Transverse colon (tissue), 4 donors: ENCODE results near the gene PRPSAP1. TPM values are rescaled to one million over a fixed set of nuclear protein-coding genes. Genes with fewer than 3 reads are reported as not detected.
A peak's percentile ranks its signal among the peaks of the same experiment; 100 is the strongest.

ENCODE experiments used
- DNase-seq: peaks from one replicate; pipeline ENCODE4 v3.0.0-alpha.2; 2019
- H3K27ac ChIP-seq, 4 donors: fragments of 200-600 bp; sonication (generic); 2 replicates each; pipeline ENCODE4 v1.5.1; 2016 to 2018; ENCODE audit warnings: inconsistent platforms in 4 of 4
- H3K27me3 ChIP-seq: fragments of 200-600 bp; sonication (generic); 2 replicates; pipeline ENCODE4 v1.5.1; 2017; ENCODE audit warnings: inconsistent platforms
- H3K36me3 ChIP-seq, 4 donors: fragments of 200-600 bp; sonication (generic); 2 replicates each; pipeline ENCODE4 v1.5.1; 2017 to 2019; ENCODE audit warnings: inconsistent platforms in 4 of 4
- H3K4me1 ChIP-seq, 4 donors: fragments of 200-600 bp; sonication (generic); 2 replicates each; pipeline ENCODE4 v1.5.1; 2017 to 2020; ENCODE audit warnings: inconsistent platforms in 4 of 4
- H3K4me3 ChIP-seq, 4 donors: fragments of 200-600 bp; sonication (generic); 1 replicate in 1 of 4; 2 replicates in 3 of 4; pipeline versions ENCODE4 v1.5.1 to v1.6.1; 2017 to 2019; ENCODE audit warnings: inconsistent platforms in 4 of 4
- H3K9me3 ChIP-seq, 2 donors: fragments of 200-600 bp; sonication (generic); 2 replicates each; pipeline ENCODE4 v1.5.1; 2017 to 2019; ENCODE audit warnings: inconsistent platforms in 2 of 2
- EP300 ChIP-seq: sonication (generic); formaldehyde crosslinking; IDR thresholded peaks from one replicate; pipeline ENCODE4 v1.6.1; 2017; ENCODE audit warnings: antibody characterized with exemption, low read depth
- POLR2A ChIP-seq: fragments of 450-650 bp; IDR thresholded peaks from one replicate; pipeline ENCODE4 v1.6.1; 2016; ENCODE audit warnings: antibody characterized with exemption, mild to moderate bottlenecking, moderate library complexity
- POLR2AphosphoS5 ChIP-seq, 3 donors: sonication (generic); formaldehyde crosslinking; IDR thresholded peaks; one replicate each; pipeline ENCODE4 v1.6.1; 2016; ENCODE audit warnings: antibody characterized with exemption in 3 of 3
- WGBS, 2 donors: methylation state at CpG; one replicate each; pipeline ENCODE4 v1.1.5; 2018; ENCODE audit warnings: low coverage in 1 of 2; 5-methylcytosine and 5-hydroxymethylcytosine counted together
- in situ Hi-C, 4 donors: fragments of 200-750 bp; cut with MboI; loops; one replicate each; pipeline versions ENCODE4 v1.15.0 to v1.15.1; 2017; ENCODE audit warnings: low sequenced_read_pairs in 3 of 4, low pct_ligation_motif_present in 1 of 4, low pct_unique_long_range_greater_than_20kb in 1 of 4
- intact Hi-C: fragments of 100-400 bp; cut with DNase I; formaldehyde crosslinking; loops from one replicate; pipeline ENCODE4 v1.15.1; 2023; ENCODE audit warnings: low total_unique reads
- total RNA-seq, 4 donors: library from RNA; depleted of rRNA; stranded (reverse); fragments of >200 nt; gene quantifications; one replicate each; pipeline ENCODE4 v1.1.0, GENCODE V29; 2016
- TF ChIP-seq, protein P1 (sequence below), 5 experiments: fragments of 200-600 bp in 3 of 5; fragments of 450-650 bp in 2 of 5; sonication (generic) in 3 of 5; IDR thresholded peaks; 1 replicate in 2 of 5; 2 replicates in 3 of 5; pipeline ENCODE4 v1.5.1; 2016 to 2017; ENCODE audit warnings: antibody characterized with exemption in 5 of 5, inconsistent platforms in 3 of 5, mild to moderate bottlenecking in 2 of 5, moderate library complexity in 1 of 5

Gene PRPSAP1
- total RNA-seq, 4 donors from 2014 or later: 50.1 to 147 (median 96.7) TPM

DNA sequence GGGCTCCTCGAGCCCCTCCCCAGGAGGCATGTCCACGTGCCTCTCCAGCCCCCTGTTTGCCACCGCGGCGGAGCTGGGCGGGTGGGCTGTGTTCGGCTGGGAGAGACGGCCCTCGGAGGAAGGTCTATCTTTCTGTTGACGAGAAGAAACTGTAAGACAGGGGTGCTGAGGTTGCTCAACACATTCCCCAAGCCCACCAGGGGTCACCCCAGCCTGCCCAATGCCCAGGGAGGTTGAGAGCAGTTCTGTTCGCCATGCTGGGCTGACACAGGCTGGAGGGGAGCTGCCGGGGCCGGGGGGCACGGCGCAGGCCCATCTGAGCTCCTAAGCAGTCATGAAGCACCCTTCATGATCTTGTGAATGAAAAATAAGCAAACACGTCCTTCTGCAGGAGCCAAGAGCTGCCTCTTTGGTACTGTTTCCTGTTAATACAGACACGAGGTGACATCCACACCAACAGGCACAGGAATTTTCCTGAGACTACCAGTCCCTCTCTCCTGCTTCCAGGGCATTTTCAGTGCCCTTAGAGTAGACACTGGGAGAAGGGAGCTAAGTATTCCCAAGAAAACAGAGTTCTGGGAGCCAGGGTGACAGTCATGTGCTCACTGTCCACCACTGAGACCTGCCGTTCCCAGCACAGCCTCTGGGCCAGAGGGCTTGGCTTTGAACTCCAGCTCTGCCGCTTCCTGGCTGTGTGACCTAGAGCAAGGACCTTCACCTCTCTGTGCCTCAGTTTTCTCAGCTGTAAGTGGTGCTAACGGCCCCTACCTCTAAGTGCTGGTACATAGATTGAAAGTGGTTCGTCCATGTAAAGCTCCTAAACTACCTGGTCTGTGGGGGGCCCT is 79.4 kb downstream of the PRPSAP1 start:
- in situ Hi-C loops (no loop called here), intact Hi-C loops (loop anchor here (5.0 kb wide), 1 partner anchor 92 kb away; no protein-coding TSS in a partner anchor)
- 75% methylated on average over 21 of the region's 21 CpGs; no CpG with 5 or more reads in 1 of the 2 donors for WGBS, 2 donors
- no peaks in the 10 kb centered on the region for H3K9me3 ChIP-seq
- DNase-seq: no peak
- H3K27me3 ChIP-seq: no peaks in the 10 kb centered on the region
- peaks cover 0 to 14% (median 0%) of the 10 kb centered on the region in 4 donors for H3K36me3 ChIP-seq
- H3K27ac ChIP-seq: no peak overlapping the region
- TF ChIP-seq POLR2AphosphoS5 (IDR thresholded peaks at IDR 0.05): no peak
- no peak for TF ChIP-seq POLR2A
- no peak for TF ChIP-seq EP300
- TF ChIP-seq, protein P1, sequence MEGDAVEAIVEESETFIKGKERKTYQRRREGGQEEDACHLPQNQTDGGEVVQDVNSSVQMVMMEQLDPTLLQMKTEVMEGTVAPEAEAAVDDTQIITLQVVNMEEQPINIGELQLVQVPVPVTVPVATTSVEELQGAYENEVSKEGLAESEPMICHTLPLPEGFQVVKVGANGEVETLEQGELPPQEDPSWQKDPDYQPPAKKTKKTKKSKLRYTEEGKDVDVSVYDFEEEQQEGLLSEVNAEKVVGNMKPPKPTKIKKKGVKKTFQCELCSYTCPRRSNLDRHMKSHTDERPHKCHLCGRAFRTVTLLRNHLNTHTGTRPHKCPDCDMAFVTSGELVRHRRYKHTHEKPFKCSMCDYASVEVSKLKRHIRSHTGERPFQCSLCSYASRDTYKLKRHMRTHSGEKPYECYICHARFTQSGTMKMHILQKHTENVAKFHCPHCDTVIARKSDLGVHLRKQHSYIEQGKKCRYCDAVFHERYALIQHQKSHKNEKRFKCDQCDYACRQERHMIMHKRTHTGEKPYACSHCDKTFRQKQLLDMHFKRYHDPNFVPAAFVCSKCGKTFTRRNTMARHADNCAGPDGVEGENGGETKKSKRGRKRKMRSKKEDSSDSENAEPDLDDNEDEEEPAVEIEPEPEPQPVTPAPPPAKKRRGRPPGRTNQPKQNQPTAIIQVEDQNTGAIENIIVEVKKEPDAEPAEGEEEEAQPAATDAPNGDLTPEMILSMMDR (IDR thresholded peaks at IDR 0.05): no peak
- H3K4me1 ChIP-seq: peaks cover 22 to 42% (median 37%) of the 10 kb centered on the region in 4 donors
- no peak overlapping the region for H3K4me3 ChIP-seq

DNA sequence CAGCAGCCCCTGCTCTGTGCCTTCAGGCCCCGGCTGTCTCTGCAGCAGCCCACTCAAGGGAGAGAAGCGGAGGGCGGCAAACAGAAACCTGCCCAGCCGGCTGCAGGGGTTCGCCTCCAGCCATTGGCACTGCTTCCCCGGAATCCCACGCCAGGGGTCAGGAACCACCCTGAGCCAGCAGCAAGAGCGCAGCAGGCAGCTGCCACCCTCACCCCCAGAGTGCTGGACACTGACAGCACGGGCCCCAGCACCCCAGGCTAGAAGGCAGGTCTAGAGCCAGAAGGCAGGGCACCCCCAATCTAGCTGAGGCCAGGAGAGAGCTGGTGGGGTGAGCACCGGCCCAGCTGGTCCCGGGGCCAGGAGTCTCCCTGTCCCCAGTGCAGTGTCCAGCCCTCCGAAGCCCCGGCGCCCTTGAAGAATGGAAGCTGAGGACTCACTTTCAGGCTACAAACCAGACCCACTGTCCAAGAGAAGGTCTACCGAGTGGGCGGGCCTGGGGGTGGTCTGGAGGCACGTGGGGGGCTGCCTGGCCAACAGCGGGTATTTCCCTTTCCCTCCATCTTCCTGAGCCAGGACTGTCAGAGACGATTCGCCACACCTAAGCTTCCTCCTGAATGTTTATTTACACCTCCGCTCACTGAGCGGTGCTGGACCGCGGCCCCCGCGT is 80.1 kb downstream of the PRPSAP1 start:
- TF ChIP-seq EP300 (no peak), POLR2AphosphoS5 (IDR thresholded peaks at IDR 0.05) (no peak), POLR2A (no peak)
- TF ChIP-seq, protein P1 (IDR thresholded peaks at IDR 0.05): no peak
- 75% methylated on average over 22 of the region's 26 CpGs; no CpG with 5 or more reads in 1 of the 2 donors for WGBS, 2 donors
- in situ Hi-C loops: no loop called here
- Histone ChIP-seq H3K27me3 (no peaks in the 10 kb centered on the region), H3K9me3 (no peaks in the 10 kb centered on the region), H3K4me1 (peaks cover 28 to 46% (median 43%) of the 10 kb centered on the region in 4 donors), H3K36me3 (peaks cover 0 to 14% (median 0%) of the 10 kb centered on the region in 4 donors), H3K27ac (peak overlapping the region in 1 of 4 donors; percentile 98), H3K4me3 (no peak overlapping the region)
- DNase-seq: no peak
- intact Hi-C loops: loop anchor here (5.0 kb wide), 1 partner anchor 91 kb away; no protein-coding TSS in a partner anchor

- H3K27me3 ChIP-seq: no peaks in the 10 kb centered on the region
- peak overlapping the region; percentile 73 to 98 (median 78) for H3K27ac ChIP-seq
- H3K4me1 ChIP-seq: peaks cover 35 to 54% (median 51%) of the 10 kb centered on the region in 4 donors
- peak overlapping the region in 3 of 4 donors; percentile 26 to 33 (median 31) for H3K4me3 ChIP-seq
- intact Hi-C loops: loop anchor here (5.0 kb wide), 1 partner anchor 90 kb away; no protein-coding TSS in a partner anchor
- in situ Hi-C loops: no loop called here
- TF ChIP-seq EP300 (no peak), POLR2AphosphoS5 (IDR thresholded peaks at IDR 0.05) (peak in 1 of 3 donors; percentile 1), POLR2A (peak; percentile 16)
- DNase-seq: no peak
- H3K9me3 ChIP-seq: no peaks in the 10 kb centered on the region
- WGBS, 2 donors: 53% methylated on average over 19 of the region's 19 CpGs; no CpG with 5 or more reads in 1 of the 2 donors
- peaks cover 0 to 14% (median 0%) of the 10 kb centered on the region in 4 donors for H3K36me3 ChIP-seq
These were observed 80.9 kb downstream of the PRPSAP1 start for GRCh38 chr17:76272541-76273444.
